Endodermal cell (in vitro differentiated cells): ENCODE data around the gene HEY2. TPM values are rescaled to one million over a fixed set of nuclear protein-coding genes. Genes with fewer than 3 reads are reported as not detected.
"Not testable (repeated sequence)": the region's sequence is repeated elsewhere in the genome, so short reads cannot be mapped to it uniquely, and the experiment has no call there.

Experiments used
- DNase-seq: peaks from one replicate; pipeline ENCODE4 v3.0.0-alpha.2; 2017
- H3K27ac ChIP-seq: 2 replicates; pipeline ENCODE4 v1.5.1; 2013; ENCODE audit warnings: mild to moderate bottlenecking, low read depth, low read length, moderate library complexity
- H3K27me3 ChIP-seq: 2 replicates; pipeline ENCODE4 v1.6.1; 2013; ENCODE audit warnings: mild to moderate bottlenecking, low read length, moderate library complexity; ENCODE audit not compliant: insufficient read depth, control insufficient read depth, poor library complexity, severe bottlenecking
- H3K36me3 ChIP-seq: 2 replicates; pipeline ENCODE4 v1.7.0; 2013; ENCODE audit warnings: mild to moderate bottlenecking, low read length, moderate library complexity; ENCODE audit not compliant: control insufficient read depth, insufficient read depth
- H3K4me1 ChIP-seq: one replicate; pipeline ENCODE4 v1.7.0; 2013; ENCODE audit warnings: low read length; ENCODE audit not compliant: control insufficient read depth, insufficient read depth
- H3K4me3 ChIP-seq: 2 replicates; pipeline ENCODE4 v1.5.1; 2013; ENCODE audit warnings: mild to moderate bottlenecking, low read length, moderate library complexity
- H3K9ac ChIP-seq: 2 replicates; pipeline ENCODE4 v1.6.1; 2013; ENCODE audit warnings: mild to moderate bottlenecking, low read length, moderate library complexity; ENCODE audit not compliant: poor library complexity, severe bottlenecking; ENCODE audit errors: extremely low read depth
- H3K9me3 ChIP-seq: 2 replicates; pipeline ENCODE4 v1.6.1; 2013; ENCODE audit warnings: mild to moderate bottlenecking, low read length, moderate library complexity; ENCODE audit not compliant: control insufficient read depth
- H3K27ac Mint-ChIP-seq: 2 replicates; pipeline ENCODE4 v1.8.0; 2020; ENCODE audit warnings: mixed read lengths
- H3K27me3 Mint-ChIP-seq: 2 replicates; pipeline ENCODE4 v1.8.0; 2021; ENCODE audit warnings: mild to moderate bottlenecking, mixed read lengths; ENCODE audit not compliant: insufficient read depth
- H3K36me3 Mint-ChIP-seq: 2 replicates; pipeline ENCODE4 v1.8.0; 2020; ENCODE audit warnings: low read depth, mixed read lengths
- H3K4me1 Mint-ChIP-seq: 2 replicates; pipeline ENCODE4 v1.8.0; 2020; ENCODE audit warnings: mixed read lengths
- H3K4me3 Mint-ChIP-seq: 2 replicates; pipeline ENCODE4 v1.8.0; 2020; ENCODE audit warnings: mild to moderate bottlenecking, moderate library complexity, mixed read lengths
- H3K9me3 Mint-ChIP-seq: 2 replicates; pipeline ENCODE4 v1.8.0; 2020; ENCODE audit warnings: mild to moderate bottlenecking, mixed read lengths
- WGBS, 2 experiments: methylation state at CpG; one replicate each; pipeline versions ENCODE4 v1.1.5 to v1.1.7; 2013; ENCODE audit warnings: missing lambda C conversion rate in 2 of 2, mixed read lengths in 1 of 2; ENCODE audit not compliant: insufficient coverage in 1 of 2, insufficient read length in 1 of 2; 5-methylcytosine and 5-hydroxymethylcytosine counted together
- total RNA-seq, 2 donors: library from RNA; stranded (reverse); fragmentation: NEBNext Ultra II Directional in 1 of 2; extraction: Animal tissue kit (Norgen Biotek cat#: 25700) in 1 of 2; gene quantifications; 2 replicates in 1 of 2; 3 replicates in 1 of 2; pipeline ENCODE4 v1.2.1, GENCODE V29; 2021
- TF ChIP-seq, protein P1 (sequence below): fragments of 200-600 bp; sonication (generic); conservative IDR thresholded peaks from 2 replicates; pipeline ENCODE4 v1.5.0; 2021; ENCODE audit warnings: antibody characterized with exemption, mild to moderate bottlenecking

The HEY2 gene
- total RNA-seq, 2 donors from 2014 or later: 2.3 to 4.3 TPM

DNA sequence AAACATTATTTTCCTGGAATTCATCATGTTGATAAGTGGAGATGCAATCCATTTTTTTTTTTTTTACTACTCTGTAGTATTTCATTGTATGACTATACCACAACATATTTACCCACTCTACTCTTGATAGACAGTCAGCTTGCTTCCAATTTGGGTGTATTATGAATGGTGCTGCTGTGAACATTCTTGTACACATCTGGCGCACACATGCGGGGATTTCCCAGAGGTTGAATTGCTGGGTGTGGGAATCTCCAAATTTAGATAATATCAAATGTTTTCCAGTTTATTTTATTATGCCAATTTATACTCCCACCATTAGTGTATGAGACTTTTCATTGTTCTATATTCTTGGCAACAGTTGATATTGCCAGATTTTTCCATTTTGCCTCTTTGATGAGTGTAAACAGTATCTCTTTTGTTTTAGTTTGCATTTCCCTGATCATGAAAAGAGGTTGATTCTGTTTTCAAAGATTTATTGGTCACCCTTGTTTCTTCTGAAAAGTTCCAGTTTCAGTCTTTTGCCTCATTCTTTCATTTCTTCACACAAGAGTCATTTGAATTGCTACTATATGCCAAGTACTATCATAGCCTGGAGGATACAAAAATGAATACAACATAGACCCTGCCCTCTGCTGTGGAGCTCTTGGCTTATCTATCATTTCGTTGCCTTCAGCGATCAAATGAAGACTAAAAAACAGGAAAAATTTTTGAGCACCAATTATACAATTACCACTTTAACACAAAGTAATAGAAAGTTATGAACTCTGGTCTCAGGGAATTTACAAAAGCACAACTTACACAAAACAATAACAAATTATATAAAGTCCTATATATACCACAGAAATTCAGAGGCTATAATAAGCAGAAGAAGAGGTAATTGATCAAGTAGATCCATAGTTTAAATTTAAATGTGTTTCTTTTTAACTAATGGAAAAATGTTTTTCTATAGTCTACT, 24.2 kb downstream of the HEY2 start:
- WGBS, 2 experiments: 77% methylated on average over 4 of the region's 4 CpGs; no CpG with 5 or more reads in 1 of the 2 experiments
- H3K27me3 Mint-ChIP-seq: peaks cover 4% of the 10 kb centered on the region

DNA sequence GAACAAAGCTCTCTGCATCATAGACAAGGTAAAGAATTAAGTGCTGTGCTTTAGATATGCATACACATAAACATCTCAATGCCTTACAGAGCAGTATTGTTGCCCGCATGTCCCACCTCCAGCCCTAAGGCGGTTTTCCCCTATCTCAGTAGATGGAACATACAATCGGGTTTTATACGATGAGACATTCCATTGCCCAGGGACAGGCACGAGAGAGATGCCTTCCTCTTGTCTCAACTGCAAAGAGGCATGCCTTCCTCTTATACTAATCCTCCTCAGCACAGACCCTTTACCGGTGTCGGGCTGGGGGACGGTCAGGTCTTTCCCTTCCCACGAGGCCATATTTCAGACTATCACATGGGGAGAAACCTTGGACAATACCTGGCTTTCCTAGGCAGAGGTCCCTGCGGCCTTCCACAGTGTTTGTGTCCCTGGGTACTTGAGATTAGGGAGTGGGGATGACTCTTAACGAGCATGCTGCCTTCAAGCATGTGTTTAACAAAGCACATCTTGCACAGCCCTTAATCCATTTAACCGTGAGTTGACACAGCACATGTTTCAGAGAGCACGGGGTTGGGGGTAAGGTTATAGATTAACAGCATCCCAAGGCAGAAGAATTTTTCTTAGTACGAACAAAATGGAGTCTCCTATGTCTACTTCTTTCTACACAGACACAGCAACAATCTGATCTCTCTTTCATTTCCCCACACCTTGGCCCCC, 26.8 kb downstream of the HEY2 start:
- H3K36me3 ChIP-seq, H3K4me1 Mint-ChIP-seq, H3K9me3 ChIP-seq, H3K4me3 ChIP-seq, H3K36me3 Mint-ChIP-seq, H3K4me1 ChIP-seq, H3K27me3 ChIP-seq, H3K4me3 Mint-ChIP-seq, H3K27ac ChIP-seq, H3K27ac Mint-ChIP-seq, H3K9ac ChIP-seq, DNase-seq, H3K27me3 Mint-ChIP-seq, H3K9me3 Mint-ChIP-seq: not testable (repeated sequence)
- WGBS, 2 experiments: 74 to 83% methylated on average over 5 to 13 of the region's 14 CpGs

More for the DNA sequence above, 24.2 kb downstream of the HEY2 start:
- no peak overlapping the region for H3K4me3 Mint-ChIP-seq
- no peaks in the 10 kb centered on the region for H3K4me1 ChIP-seq
- no peak overlapping the region for H3K27ac ChIP-seq
- peaks cover 2% of the 10 kb centered on the region for H3K36me3 Mint-ChIP-seq
- no peaks in the 10 kb centered on the region for H3K27me3 ChIP-seq
- no peak overlapping the region for H3K4me3 ChIP-seq
- no peak overlapping the region for H3K27ac Mint-ChIP-seq
- H3K4me1 Mint-ChIP-seq: peaks cover 4% of the 10 kb centered on the region
- H3K9me3 Mint-ChIP-seq: peaks cover 13% of the 10 kb centered on the region
- TF ChIP-seq, protein P1, sequence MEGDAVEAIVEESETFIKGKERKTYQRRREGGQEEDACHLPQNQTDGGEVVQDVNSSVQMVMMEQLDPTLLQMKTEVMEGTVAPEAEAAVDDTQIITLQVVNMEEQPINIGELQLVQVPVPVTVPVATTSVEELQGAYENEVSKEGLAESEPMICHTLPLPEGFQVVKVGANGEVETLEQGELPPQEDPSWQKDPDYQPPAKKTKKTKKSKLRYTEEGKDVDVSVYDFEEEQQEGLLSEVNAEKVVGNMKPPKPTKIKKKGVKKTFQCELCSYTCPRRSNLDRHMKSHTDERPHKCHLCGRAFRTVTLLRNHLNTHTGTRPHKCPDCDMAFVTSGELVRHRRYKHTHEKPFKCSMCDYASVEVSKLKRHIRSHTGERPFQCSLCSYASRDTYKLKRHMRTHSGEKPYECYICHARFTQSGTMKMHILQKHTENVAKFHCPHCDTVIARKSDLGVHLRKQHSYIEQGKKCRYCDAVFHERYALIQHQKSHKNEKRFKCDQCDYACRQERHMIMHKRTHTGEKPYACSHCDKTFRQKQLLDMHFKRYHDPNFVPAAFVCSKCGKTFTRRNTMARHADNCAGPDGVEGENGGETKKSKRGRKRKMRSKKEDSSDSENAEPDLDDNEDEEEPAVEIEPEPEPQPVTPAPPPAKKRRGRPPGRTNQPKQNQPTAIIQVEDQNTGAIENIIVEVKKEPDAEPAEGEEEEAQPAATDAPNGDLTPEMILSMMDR: no peak
- H3K36me3 ChIP-seq: no peaks in the 10 kb centered on the region
- H3K9ac ChIP-seq: no peak overlapping the region
- H3K9me3 ChIP-seq: no peaks in the 10 kb centered on the region
- DNase-seq: no peak

DNA sequence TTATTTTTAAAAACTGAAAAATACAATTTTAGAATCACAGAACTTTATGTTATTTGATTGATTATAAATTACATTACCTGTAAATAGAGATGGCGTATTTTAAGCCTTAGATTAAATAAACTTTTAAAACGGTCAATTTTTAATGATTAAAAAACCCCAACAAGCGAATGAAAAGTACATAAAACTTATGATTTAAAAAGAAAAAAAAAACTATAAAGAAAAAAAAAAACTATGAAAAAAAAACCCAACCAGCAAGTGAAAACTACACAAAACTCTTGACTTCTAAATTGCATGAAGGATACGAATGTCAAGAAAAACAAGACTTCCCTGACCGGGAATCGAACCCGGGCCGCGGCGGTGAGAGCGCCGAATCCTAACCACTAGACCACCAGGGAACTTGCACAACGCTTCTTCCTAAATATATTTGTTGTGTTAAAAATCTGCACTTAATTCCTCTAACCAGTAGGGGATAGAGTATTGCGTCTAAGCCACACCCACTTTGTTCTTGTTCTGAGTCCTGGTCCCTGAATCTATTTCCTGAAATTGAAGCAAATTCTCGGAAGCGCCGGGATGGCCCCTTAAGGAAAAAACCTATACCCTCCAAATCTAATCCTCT, 30.6 kb downstream of the HEY2 start:
- Histone ChIP-seq H3K27me3 (no peaks in the 10 kb centered on the region), H3K4me3 (peak overlapping the region; percentile 91), H3K9me3 (no peaks in the 10 kb centered on the region), H3K27ac (no peak overlapping the region), H3K36me3 (no peaks in the 10 kb centered on the region), H3K4me1 (no peaks in the 10 kb centered on the region), H3K9ac (peak overlapping the region; percentile 44)
- peaks cover 8% of the 10 kb centered on the region for H3K9me3 Mint-ChIP-seq
- TF ChIP-seq, protein P1: peak; percentile 48
- peaks cover 4% of the 10 kb centered on the region for H3K27me3 Mint-ChIP-seq
- H3K4me3 Mint-ChIP-seq: no peak overlapping the region
- H3K36me3 Mint-ChIP-seq: no peaks in the 10 kb centered on the region
- peaks cover 4% of the 10 kb centered on the region for H3K4me1 Mint-ChIP-seq
- no peak overlapping the region for H3K27ac Mint-ChIP-seq
- WGBS, 2 experiments: 0 to 1% methylated on average over 3 to 14 of the region's 17 CpGs
- peak; percentile 93 for DNase-seq
